Measurements from ENCODE around the gene MST1.

MST1 gene

DNA sequence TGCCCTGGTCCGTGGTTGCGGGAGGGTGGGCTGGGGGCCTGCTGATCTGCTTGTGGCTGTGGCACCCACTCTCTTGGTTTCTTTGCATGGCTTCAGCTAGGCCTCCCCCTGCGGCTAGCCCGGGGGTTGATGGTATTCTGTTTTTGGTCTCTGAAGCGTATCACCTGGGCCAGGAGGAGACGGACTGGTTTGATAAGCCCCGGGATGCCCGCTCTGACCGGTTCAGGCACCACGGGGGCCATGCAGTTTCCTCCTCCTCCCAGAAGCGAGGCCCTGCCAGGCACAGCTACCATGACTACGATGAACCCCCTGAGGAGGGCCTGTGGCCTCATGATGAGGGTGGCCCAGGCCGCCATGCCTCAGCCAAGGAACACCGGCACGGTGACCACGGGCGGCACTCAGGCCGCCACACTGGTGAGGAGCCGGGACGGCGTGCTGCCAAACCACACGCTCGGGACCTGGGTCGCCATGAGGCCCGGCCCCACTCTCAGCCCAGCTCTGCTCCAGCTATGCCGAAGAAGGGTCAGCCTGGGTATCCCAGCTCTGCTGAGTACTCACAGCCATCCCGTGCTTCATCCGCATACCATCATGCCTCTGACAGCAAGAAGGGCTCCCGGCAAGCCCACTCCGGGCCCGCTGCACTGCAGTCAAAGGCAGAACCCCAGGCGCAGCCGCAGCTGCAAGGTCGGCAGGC, 26.4 kb downstream of the MST1 start:
- H3K27ac Mint-ChIP-seq, result no peak overlapping the region
- TF ChIP-seq, protein P1, sequence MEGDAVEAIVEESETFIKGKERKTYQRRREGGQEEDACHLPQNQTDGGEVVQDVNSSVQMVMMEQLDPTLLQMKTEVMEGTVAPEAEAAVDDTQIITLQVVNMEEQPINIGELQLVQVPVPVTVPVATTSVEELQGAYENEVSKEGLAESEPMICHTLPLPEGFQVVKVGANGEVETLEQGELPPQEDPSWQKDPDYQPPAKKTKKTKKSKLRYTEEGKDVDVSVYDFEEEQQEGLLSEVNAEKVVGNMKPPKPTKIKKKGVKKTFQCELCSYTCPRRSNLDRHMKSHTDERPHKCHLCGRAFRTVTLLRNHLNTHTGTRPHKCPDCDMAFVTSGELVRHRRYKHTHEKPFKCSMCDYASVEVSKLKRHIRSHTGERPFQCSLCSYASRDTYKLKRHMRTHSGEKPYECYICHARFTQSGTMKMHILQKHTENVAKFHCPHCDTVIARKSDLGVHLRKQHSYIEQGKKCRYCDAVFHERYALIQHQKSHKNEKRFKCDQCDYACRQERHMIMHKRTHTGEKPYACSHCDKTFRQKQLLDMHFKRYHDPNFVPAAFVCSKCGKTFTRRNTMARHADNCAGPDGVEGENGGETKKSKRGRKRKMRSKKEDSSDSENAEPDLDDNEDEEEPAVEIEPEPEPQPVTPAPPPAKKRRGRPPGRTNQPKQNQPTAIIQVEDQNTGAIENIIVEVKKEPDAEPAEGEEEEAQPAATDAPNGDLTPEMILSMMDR (IDR thresholded peaks at IDR 0.05), result no peak
- DNase-seq, result no peak
- H3K9me3 Mint-ChIP-seq, result no peaks in the 10 kb centered on the region
- no peak overlapping the region for H3K4me3 Mint-ChIP-seq
- H3K4me1 Mint-ChIP-seq, result peaks cover 26% of the 10 kb centered on the region
- H3K27me3 Mint-ChIP-seq (ENCODE audit: low read depth, poor library complexity), result peaks cover 4% of the 10 kb centered on the region
- no peaks in the 10 kb centered on the region for H3K36me3 Mint-ChIP-seq (ENCODE audit: low read depth)

DNA sequence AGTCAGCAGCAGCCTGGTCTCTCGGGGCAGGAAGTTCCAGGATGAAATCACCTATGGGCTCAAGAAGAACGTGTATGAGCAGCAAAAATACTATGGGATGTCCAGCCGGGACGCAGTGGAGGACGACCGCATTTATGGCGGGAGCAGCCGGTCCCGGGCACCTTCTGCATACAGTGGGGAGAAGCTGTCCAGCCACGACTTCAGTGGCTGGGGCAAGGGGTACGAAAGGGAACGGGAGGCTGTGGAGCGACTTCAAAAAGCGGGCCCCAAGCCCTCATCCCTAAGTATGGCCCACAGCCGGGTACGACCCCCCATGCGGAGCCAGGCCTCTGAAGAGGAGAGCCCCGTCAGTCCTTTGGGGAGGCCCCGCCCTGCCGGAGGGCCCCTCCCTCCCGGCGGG, 27.3 kb downstream of the MST1 start:
- H3K4me3 Mint-ChIP-seq, result no peak overlapping the region
- TF ChIP-seq, protein P1 (IDR thresholded peaks at IDR 0.05), result no peak
- peaks cover 19% of the 10 kb centered on the region for H3K4me1 Mint-ChIP-seq
- peaks cover 4% of the 10 kb centered on the region for H3K27me3 Mint-ChIP-seq (ENCODE audit: low read depth, poor library complexity)
- H3K27ac Mint-ChIP-seq, result no peak overlapping the region
- H3K9me3 Mint-ChIP-seq, result no peaks in the 10 kb centered on the region
- H3K36me3 Mint-ChIP-seq (ENCODE audit: low read depth), result no peaks in the 10 kb centered on the region
- DNase-seq, result no peak

DNA sequence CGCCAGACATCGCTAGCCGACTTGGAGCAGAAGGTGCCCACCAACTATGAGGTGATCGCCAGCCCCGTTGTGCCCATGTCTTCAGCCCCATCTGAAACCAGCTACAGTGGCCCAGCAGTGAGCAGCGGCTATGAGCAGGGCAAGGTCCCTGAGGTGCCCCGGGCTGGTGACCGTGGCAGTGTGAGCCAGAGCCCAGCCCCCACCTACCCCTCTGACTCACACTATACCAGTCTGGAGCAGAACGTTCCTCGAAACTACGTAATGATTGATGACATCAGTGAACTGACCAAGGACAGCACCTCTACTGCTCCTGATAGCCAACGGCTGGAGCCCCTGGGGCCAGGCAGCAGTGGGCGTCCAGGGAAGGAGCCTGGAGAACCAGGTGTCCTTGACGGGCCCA, 28.0 kb downstream of the MST1 start:
- peaks cover 8% of the 10 kb centered on the region for H3K27me3 Mint-ChIP-seq (ENCODE audit: low read depth, poor library complexity)
- H3K4me1 Mint-ChIP-seq, result peaks cover 16% of the 10 kb centered on the region
- no peaks in the 10 kb centered on the region for H3K36me3 Mint-ChIP-seq (ENCODE audit: low read depth)
- DNase-seq, result no peak
- H3K9me3 Mint-ChIP-seq, result no peaks in the 10 kb centered on the region
- no peak overlapping the region for H3K27ac Mint-ChIP-seq
- TF ChIP-seq, protein P1 (IDR thresholded peaks at IDR 0.05), result no peak
- H3K4me3 Mint-ChIP-seq, result no peak overlapping the region

DNA sequence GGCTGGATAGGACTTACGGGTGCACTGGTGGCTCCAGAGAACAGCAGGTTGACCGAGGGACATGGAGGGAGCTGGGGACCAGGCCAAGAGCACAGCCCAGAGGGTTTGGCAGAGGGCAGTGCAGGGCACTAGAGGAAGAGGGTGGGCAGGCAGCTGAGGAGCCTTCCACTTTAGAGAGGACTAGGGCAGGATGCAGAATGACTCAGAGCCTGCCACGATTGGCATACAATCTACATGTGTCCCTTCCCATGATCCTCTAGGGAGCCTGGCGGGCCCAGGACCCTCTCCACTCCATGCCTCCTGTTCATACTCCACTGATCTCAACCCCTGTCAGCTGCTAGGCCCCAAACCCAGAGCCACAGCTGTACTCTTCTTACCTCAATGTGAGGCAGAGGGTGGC, 29.5 kb downstream of the MST1 start:
- H3K4me1 Mint-ChIP-seq, result peaks cover 9% of the 10 kb centered on the region
- no peak overlapping the region for H3K27ac Mint-ChIP-seq
- peaks cover 8% of the 10 kb centered on the region for H3K27me3 Mint-ChIP-seq (ENCODE audit: low read depth, poor library complexity)
- H3K4me3 Mint-ChIP-seq, result no peak overlapping the region
- H3K36me3 Mint-ChIP-seq (ENCODE audit: low read depth), result no peaks in the 10 kb centered on the region
- no peaks in the 10 kb centered on the region for H3K9me3 Mint-ChIP-seq
- TF ChIP-seq, protein P1 (IDR thresholded peaks at IDR 0.05), result no peak
- DNase-seq, result no peak

DNA sequence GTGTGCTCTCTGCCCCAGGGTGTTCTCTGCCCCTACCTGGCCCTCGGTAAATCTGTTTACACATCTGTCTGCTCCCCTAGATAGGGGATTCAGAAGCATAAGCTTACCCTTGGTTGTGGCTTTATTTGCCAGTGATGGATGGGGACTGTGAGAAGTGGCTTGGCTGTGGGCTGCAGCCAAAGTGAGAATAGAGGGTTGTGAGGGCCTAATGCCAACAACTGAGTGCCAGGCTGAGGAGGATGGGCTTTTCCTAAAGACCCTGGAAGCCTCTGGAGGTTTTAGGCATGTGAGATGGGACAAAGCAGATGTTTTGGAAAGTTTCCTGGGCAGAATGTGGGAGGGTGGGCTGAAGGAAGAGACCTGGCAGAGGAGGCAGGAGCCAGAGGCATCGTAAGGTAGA, 30.6 kb downstream of the MST1 start:
- H3K27ac Mint-ChIP-seq, result no peak overlapping the region
- H3K4me3 Mint-ChIP-seq, result no peak overlapping the region
- H3K27me3 Mint-ChIP-seq (ENCODE audit: low read depth, poor library complexity), result peaks cover 4% of the 10 kb centered on the region
- H3K9me3 Mint-ChIP-seq, result no peaks in the 10 kb centered on the region
- TF ChIP-seq, protein P1 (IDR thresholded peaks at IDR 0.05), result no peak
- no peaks in the 10 kb centered on the region for H3K36me3 Mint-ChIP-seq (ENCODE audit: low read depth)
- peaks cover 15% of the 10 kb centered on the region for H3K4me1 Mint-ChIP-seq
- no peak for DNase-seq

DNA sequence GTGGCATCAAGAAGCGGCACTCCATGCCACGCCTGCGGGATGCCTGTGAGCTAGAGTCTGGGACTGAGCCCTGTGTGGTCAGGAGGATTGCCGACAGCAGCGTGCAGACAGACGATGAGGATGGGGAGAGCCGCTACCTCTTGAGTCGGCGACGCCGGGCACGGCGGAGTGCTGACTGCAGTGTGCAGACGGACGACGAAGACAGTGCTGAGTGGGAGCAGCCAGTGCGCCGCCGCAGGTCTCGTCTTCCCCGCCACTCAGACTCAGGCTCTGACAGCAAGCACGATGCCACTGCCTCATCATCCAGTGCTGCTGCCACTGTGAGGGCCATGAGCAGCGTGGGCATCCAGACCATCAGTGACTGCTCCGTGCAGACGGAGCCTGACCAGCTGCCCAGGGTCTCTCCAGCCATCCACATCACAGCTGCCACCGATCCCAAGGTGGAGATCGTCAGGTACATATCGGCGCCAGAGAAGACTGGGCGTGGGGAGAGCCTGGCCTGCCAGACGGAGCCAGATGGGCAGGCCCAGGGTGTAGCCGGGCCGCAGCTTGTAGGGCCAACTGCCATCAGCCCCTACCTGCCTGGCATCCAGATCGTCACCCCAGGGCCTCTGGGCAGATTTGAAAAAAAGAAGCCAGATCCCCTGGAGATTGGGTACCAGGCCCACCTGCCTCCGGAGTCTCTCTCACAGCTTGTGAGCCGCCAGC, 31.9 kb downstream of the MST1 start:
- H3K27ac Mint-ChIP-seq, result no peak overlapping the region
- H3K4me1 Mint-ChIP-seq, result peaks cover 28% of the 10 kb centered on the region

More for the DNA sequence above, 31.9 kb downstream of the MST1 start:
- no peak overlapping the region for H3K4me3 Mint-ChIP-seq
- TF ChIP-seq, protein P1 (IDR thresholded peaks at IDR 0.05), result no peak
- no peaks in the 10 kb centered on the region for H3K36me3 Mint-ChIP-seq (ENCODE audit: low read depth)
- H3K27me3 Mint-ChIP-seq (ENCODE audit: low read depth, poor library complexity), result peaks cover 4% of the 10 kb centered on the region
- H3K9me3 Mint-ChIP-seq, result no peaks in the 10 kb centered on the region
- DNase-seq, result no peak
